ENCODE measurements around the gene MACROH2A1. TPM values are rescaled to one million over a fixed set of nuclear protein-coding genes. Genes with fewer than 3 reads are reported as not detected.

Gene MACROH2A1
- total and polyA plus RNA-seq, 2 experiments from 2014 or later, result 64.9 to 81.6 TPM

DNA sequence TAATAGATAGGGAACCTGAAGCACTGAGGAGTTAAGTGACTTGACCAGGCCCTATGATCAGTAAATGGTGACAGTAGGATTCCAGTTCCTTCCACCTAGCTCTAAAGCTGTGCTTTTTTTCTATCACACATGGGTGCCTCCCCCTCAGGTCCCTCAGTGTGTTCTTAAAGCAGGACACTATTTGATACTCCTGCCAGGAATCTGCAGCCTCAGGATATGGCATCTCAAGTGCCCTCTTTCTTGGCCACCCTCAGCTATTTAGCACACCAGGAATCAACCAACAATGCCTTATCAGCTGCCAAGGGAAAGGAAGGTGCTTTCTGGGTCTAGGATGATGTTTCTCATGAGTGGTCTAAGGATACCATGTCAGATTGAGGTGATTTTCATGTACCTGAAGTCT lies 49.1 kb downstream of the MACROH2A1 start:
- Mint-ChIP-seq H3K4me1 (no peaks in the 10 kb centered on the region), H3K4me3 (no peak overlapping the region), H3K27ac (no peak overlapping the region), H3K36me3 (ENCODE audit: low read depth) (peaks cover 26% of the 10 kb centered on the region), H3K9me3 (no peaks in the 10 kb centered on the region), H3K27me3 (ENCODE audit: insufficient read depth, low read depth, poor library complexity) (peaks cover 3% of the 10 kb centered on the region)
- Histone ChIP-seq H3K4me1 (ENCODE audit: insufficient read depth) (no peaks in the 10 kb centered on the region), H3K27me3 (ENCODE audit: insufficient read depth) (no peaks in the 10 kb centered on the region), H3K79me2 (replicated peaks; ENCODE audit: insufficient read depth) (no peaks in the 10 kb centered on the region), H3K4me3 (no peak overlapping the region), H2AFZ (no peak overlapping the region), H3K9me2 (ENCODE audit: insufficient read depth) (no peaks in the 10 kb centered on the region), H3K4me2 (no peak overlapping the region), H3F3A (replicated peaks; ENCODE audit: low read depth) (no peaks in the 10 kb centered on the region), H3K36me3 (ENCODE audit: insufficient read depth) (no peaks in the 10 kb centered on the region), H3K27ac (ENCODE audit: low read depth) (no peak overlapping the region), H4K20me1 (replicated peaks; ENCODE audit: insufficient read depth) (no peaks in the 10 kb centered on the region; the same call in 1 of the 2 replicates)
- DNase-seq (ENCODE audit: low spot score) (no peak), ATAC-seq (no peak)
- no peak for TF ChIP-seq EZH2 (IDR thresholded peaks at IDR 0.05; ENCODE audit: low read depth, unreplicated experiment)
- TF ChIP-seq, protein P1, sequence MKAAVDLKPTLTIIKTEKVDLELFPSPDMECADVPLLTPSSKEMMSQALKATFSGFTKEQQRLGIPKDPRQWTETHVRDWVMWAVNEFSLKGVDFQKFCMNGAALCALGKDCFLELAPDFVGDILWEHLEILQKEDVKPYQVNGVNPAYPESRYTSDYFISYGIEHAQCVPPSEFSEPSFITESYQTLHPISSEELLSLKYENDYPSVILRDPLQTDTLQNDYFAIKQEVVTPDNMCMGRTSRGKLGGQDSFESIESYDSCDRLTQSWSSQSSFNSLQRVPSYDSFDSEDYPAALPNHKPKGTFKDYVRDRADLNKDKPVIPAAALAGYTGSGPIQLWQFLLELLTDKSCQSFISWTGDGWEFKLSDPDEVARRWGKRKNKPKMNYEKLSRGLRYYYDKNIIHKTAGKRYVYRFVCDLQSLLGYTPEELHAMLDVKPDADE (IDR thresholded peaks at IDR 0.05), result no peak
- no peak for TF ChIP-seq ZNF331 (CRISPR knock-in tag; IDR thresholded peaks at IDR 0.05; ENCODE audit: low read depth)
- TF ChIP-seq EZH2phosphoT487 (IDR thresholded peaks at IDR 0.05; ENCODE audit: unreplicated experiment), result no peak
- no peak for TF ChIP-seq STAT1 (IDR thresholded peaks at IDR 0.05; ENCODE audit: unreplicated experiment)

DNA sequence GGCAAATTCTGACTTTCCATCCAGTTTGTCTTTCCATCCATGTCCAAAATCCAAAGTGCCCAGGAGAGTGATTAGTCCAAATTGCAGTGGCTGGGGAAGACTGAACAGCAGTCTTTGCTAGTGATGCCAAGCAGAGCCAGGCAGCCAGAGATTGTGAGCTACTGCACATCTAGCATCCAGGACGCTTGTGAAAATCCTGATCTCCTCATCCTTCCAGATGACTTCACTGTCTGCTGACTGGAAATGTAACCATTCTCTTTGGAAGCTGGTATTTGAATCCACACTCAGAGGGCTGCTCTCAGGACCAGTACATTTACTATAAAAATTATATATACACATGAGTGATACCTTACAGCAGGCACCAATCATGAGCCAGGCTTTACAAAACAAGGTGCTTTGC lies 49.6 kb downstream of the MACROH2A1 start:
- peaks cover 26% of the 10 kb centered on the region for H3K36me3 Mint-ChIP-seq (ENCODE audit: low read depth)
- H3K27ac ChIP-seq (ENCODE audit: low read depth), result no peak overlapping the region
- TF ChIP-seq, protein P2, sequence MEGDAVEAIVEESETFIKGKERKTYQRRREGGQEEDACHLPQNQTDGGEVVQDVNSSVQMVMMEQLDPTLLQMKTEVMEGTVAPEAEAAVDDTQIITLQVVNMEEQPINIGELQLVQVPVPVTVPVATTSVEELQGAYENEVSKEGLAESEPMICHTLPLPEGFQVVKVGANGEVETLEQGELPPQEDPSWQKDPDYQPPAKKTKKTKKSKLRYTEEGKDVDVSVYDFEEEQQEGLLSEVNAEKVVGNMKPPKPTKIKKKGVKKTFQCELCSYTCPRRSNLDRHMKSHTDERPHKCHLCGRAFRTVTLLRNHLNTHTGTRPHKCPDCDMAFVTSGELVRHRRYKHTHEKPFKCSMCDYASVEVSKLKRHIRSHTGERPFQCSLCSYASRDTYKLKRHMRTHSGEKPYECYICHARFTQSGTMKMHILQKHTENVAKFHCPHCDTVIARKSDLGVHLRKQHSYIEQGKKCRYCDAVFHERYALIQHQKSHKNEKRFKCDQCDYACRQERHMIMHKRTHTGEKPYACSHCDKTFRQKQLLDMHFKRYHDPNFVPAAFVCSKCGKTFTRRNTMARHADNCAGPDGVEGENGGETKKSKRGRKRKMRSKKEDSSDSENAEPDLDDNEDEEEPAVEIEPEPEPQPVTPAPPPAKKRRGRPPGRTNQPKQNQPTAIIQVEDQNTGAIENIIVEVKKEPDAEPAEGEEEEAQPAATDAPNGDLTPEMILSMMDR (conservative IDR thresholded peaks at IDR 0.05; ENCODE audit: low read depth in 2 of 2), result no peak
- TF ChIP-seq EZH2phosphoT487 (IDR thresholded peaks at IDR 0.05; ENCODE audit: unreplicated experiment), result no peak
- TF ChIP-seq, protein P1 (IDR thresholded peaks at IDR 0.05), result no peak
- no peak for TF ChIP-seq EZH2 (IDR thresholded peaks at IDR 0.05; ENCODE audit: low read depth, unreplicated experiment)
- no peak for TF ChIP-seq STAT1 (IDR thresholded peaks at IDR 0.05; ENCODE audit: unreplicated experiment)
- no peak for TF ChIP-seq POLR2AphosphoS5 (IDR thresholded peaks at IDR 0.05; ENCODE audit: low read depth)
- TF ChIP-seq CREB1 (CRISPR knock-in tag; IDR thresholded peaks at IDR 0.05; ENCODE audit: low read depth), result no peak
- TF ChIP-seq ZNF331 (CRISPR knock-in tag; IDR thresholded peaks at IDR 0.05; ENCODE audit: low read depth), result no peak
- TF ChIP-seq, protein P3, sequence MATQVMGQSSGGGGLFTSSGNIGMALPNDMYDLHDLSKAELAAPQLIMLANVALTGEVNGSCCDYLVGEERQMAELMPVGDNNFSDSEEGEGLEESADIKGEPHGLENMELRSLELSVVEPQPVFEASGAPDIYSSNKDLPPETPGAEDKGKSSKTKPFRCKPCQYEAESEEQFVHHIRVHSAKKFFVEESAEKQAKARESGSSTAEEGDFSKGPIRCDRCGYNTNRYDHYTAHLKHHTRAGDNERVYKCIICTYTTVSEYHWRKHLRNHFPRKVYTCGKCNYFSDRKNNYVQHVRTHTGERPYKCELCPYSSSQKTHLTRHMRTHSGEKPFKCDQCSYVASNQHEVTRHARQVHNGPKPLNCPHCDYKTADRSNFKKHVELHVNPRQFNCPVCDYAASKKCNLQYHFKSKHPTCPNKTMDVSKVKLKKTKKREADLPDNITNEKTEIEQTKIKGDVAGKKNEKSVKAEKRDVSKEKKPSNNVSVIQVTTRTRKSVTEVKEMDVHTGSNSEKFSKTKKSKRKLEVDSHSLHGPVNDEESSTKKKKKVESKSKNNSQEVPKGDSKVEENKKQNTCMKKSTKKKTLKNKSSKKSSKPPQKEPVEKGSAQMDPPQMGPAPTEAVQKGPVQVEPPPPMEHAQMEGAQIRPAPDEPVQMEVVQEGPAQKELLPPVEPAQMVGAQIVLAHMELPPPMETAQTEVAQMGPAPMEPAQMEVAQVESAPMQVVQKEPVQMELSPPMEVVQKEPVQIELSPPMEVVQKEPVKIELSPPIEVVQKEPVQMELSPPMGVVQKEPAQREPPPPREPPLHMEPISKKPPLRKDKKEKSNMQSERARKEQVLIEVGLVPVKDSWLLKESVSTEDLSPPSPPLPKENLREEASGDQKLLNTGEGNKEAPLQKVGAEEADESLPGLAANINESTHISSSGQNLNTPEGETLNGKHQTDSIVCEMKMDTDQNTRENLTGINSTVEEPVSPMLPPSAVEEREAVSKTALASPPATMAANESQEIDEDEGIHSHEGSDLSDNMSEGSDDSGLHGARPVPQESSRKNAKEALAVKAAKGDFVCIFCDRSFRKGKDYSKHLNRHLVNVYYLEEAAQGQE (IDR thresholded peaks at IDR 0.05; ENCODE audit: unreplicated experiment), result no peak
- TF ChIP-seq ZNF114 (CRISPR knock-in tag; IDR thresholded peaks at IDR 0.05), result no peak

More for the DNA sequence above, 49.6 kb downstream of the MACROH2A1 start:
- Histone ChIP-seq H3K4me3 (no peak overlapping the region), H3K27me3 (ENCODE audit: insufficient read depth) (no peaks in the 10 kb centered on the region), H4K20me1 (replicated peaks; ENCODE audit: insufficient read depth) (no peaks in the 10 kb centered on the region; the same call in 1 of the 2 replicates), H3K79me2 (replicated peaks; ENCODE audit: insufficient read depth) (no peaks in the 10 kb centered on the region), H3K36me3 (ENCODE audit: insufficient read depth) (no peaks in the 10 kb centered on the region), H3F3A (replicated peaks; ENCODE audit: low read depth) (no peaks in the 10 kb centered on the region), H3K4me2 (no peak overlapping the region), H3K9me2 (ENCODE audit: insufficient read depth) (no peaks in the 10 kb centered on the region), H2AFZ (no peak overlapping the region), H3K4me1 (ENCODE audit: insufficient read depth) (no peaks in the 10 kb centered on the region)
- Mint-ChIP-seq H3K4me3 (no peak overlapping the region), H3K9me3 (no peaks in the 10 kb centered on the region), H3K27ac (no peak overlapping the region), H3K4me1 (no peaks in the 10 kb centered on the region), H3K27me3 (ENCODE audit: insufficient read depth, low read depth, poor library complexity) (peaks cover 3% of the 10 kb centered on the region)
- no peak for ATAC-seq
- no peak for DNase-seq (ENCODE audit: low spot score)

All from GM23338 (cell line).